Tibial nerve (tissue), 4 donors: Measurements from ENCODE around the gene RIPOR3.

Experiments
- EP300 ChIP-seq, 2 donors: sonication (generic); formaldehyde crosslinking; IDR thresholded peaks; one replicate each; pipeline ENCODE4 v1.6.1; 2017; ENCODE audit warnings: antibody characterized with exemption in 2 of 2, mild to moderate bottlenecking in 1 of 2
- POLR2A ChIP-seq, 2 donors: fragments of 450-650 bp; IDR thresholded peaks; one replicate each; pipeline ENCODE4 v1.6.1; 2017; ENCODE audit warnings: antibody characterized with exemption in 2 of 2, mild to moderate bottlenecking in 2 of 2, moderate library complexity in 2 of 2
- TF ChIP-seq, protein P1 (sequence below), 5 experiments: fragments of 200-600 bp in 3 of 5; fragments of 450-650 bp in 2 of 5; sonication (generic) in 3 of 5; IDR thresholded peaks; one replicate each; pipeline ENCODE4 v1.5.1; 2016 to 2019; ENCODE audit warnings: antibody characterized with exemption in 5 of 5, mild to moderate bottlenecking in 3 of 5, moderate library complexity in 2 of 5

DNA sequence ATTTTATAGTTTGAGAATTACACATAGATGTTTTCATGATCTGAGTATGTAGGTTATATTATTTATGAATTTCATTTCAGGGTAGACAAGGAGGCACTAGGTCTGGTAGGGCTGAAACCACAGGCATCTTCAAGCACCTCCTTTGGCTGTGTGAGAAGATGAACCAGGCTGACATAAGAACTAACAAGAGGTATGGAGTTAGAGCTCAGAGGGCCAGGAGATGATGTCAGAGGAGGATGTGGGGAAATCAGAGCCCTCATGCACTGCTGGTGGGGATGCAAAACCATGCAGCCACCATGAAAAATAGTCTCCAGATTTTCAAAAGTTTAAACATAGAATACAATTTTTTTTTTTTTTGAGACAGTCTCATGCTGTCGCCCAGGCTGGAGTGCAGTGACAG is 13.6 kb upstream of the RIPOR3 start:
- TF ChIP-seq, protein P1, sequence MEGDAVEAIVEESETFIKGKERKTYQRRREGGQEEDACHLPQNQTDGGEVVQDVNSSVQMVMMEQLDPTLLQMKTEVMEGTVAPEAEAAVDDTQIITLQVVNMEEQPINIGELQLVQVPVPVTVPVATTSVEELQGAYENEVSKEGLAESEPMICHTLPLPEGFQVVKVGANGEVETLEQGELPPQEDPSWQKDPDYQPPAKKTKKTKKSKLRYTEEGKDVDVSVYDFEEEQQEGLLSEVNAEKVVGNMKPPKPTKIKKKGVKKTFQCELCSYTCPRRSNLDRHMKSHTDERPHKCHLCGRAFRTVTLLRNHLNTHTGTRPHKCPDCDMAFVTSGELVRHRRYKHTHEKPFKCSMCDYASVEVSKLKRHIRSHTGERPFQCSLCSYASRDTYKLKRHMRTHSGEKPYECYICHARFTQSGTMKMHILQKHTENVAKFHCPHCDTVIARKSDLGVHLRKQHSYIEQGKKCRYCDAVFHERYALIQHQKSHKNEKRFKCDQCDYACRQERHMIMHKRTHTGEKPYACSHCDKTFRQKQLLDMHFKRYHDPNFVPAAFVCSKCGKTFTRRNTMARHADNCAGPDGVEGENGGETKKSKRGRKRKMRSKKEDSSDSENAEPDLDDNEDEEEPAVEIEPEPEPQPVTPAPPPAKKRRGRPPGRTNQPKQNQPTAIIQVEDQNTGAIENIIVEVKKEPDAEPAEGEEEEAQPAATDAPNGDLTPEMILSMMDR (IDR thresholded peaks at IDR 0.05), result no peak
- no peak for TF ChIP-seq POLR2A (IDR thresholded peaks at IDR 0.05)
- TF ChIP-seq EP300 (IDR thresholded peaks at IDR 0.05), result no peak
